Activated naive CD4-positive, alpha-beta T cell (primary cell): ENCODE results near the gene PITPNM2.
"Not testable (repeated sequence)": the region's sequence is repeated elsewhere in the genome, so short reads cannot be mapped to it uniquely, and the experiment has no call there.

ENCODE experiments used
- DNase-seq, 4 experiments: peaks; one replicate each; lab custom pipeline; 2025; lab: John Stamatoyannopoulos, UW

Gene PITPNM2

GRCh38 chr12:123120452-123121166, 30.3 kb downstream of the PITPNM2 start:
- DNase-seq: peak in 2 of 4 experiments; percentile 19 to 36

DNA sequence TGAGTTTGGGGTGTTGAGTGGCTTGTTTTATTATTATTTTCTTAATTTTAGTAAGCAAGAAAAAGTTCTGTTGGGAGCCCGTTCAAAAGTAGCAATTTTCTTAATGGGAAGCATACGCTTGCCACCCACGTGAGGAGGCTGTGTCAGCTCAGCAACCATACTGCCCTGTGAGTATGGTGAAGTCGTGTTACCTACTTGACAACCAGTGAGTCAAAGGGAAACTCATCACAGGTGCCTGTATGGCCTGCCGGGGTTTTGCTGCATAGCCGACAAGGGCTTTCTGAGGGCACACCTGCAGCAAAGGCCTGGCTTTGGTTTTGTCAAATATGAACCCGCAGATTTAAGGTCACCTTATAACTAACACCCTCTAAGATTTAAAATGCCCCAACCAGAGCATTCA, 31.1 kb downstream of the PITPNM2 start:
- DNase-seq: peak in 2 of 4 experiments; percentile 20 to 31

DNA sequence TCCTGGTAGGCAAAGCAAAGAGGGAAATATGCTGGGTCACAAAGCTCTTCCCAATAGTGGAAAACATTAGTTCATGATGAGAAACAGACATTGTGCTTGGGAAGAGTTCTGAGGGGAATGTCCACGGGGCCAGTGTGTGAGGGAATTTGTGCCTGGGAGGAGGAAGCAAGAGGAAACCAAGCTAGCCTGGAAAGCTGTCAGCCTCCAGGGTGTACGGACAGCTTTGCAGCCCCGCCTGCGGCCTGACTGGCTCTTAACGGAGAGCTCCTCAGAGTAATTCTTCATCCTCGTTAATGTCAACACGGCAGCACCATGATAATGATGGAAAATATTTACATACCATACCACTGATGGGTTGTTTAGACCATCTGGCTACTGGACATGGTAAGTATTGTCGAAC, 32.4 kb downstream of the PITPNM2 start:
- DNase-seq: no peak

- DNase-seq: peak in 1 of 4 experiments; percentile 17
These were observed 35.3 kb downstream of the PITPNM2 start for GRCh38 chr12:123115409-123116121.

DNA sequence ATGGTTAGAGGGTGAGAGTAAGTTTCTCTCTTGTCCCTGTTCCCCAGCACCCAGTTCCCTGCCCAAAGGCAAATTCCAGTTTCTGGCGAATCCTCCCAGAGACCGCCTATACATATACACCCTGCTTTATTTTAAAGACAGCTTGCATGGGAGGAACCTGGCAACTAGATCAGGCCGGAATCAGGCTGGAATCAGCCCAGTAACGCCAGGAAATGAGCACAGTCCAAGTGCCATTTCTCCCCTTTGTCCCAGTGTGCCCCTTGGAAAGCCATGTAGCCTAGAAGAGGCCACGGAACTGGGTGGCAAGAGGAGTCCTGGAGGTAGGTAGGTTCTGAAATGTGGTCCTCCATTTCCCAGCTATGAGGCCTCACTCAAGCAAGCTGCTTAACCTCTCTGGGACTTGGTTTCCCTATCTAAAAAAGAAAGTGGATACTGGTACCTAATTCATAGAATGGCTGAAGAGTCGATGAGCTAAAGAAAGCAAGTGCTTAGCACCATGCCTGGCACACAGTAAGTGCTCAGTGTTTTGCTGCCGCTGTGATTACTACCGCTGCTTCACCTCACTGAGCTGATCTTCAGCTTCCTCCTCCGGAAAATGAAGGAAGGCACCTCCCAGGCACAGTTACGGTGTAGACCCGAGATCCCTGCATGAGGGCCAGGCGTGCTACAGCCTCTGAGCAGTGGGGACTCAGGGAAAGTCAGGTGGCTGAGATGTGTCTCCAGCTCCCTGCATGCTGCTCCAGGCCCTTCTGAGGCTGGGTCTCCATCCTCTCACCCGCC, 36.4 kb downstream of the PITPNM2 start:
- DNase-seq: no peak

- no peak for DNase-seq
These were observed 37.9 kb downstream of the PITPNM2 start for GRCh38 chr12:123113026-123113425.

DNA sequence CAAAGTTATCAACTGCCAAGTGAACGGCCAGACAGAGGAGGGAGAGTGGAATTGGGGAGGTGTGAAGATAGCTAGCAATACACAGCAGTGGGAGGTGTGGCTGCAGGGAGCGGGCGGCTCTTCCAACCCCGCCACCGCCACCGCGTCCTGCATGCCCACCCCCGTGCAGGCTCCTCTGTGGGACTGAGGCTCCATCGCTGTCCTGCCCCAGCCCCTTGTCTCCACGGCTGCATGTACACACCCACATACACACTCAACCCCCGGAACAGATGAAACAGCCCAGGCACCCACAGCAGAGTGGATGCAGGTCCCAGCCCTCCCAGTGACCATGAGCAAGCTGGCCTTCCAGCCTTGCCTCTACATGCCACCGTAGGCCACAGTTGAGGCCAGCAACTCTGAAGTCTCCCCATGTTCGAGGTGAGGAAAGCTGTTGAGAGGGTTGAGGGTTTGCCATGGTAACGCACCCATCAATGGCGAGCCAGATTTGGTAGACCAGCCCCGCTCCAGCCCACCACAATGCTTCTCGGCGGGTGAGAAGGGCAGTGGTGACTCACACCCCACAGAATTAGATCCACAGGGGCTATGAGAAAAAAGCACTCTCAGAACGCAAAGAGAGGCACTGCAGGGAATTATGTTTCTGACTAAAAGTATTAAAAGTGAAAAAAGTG, 39.3 kb downstream of the PITPNM2 start:
- DNase-seq: no peak

DNA sequence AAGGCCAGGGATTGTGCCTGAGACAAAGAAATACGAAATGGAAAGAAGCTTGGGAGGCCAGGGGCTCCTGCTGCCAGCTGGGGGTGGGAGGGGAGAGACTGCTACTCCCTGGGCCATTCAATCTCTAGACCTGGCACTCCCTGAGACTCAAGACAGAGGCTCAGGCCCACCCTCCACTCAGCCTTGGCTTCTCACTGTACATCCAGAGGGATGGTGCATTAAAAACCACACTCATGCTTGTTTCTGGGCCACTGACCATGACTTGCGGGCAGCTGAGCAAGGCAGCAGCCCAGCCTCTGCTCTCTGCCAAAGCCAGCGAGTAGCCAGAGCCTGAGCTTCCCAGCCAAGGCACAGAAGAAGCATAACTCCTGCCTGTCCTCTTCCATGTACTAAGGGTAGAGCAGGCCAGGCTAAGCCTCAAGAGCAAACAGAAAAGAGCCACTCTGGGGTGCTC, 41.5 kb downstream of the PITPNM2 start:
- no peak for DNase-seq

GRCh38 chr12:123108682-123109066, 42.2 kb downstream of the PITPNM2 start:
- no peak for DNase-seq

DNA sequence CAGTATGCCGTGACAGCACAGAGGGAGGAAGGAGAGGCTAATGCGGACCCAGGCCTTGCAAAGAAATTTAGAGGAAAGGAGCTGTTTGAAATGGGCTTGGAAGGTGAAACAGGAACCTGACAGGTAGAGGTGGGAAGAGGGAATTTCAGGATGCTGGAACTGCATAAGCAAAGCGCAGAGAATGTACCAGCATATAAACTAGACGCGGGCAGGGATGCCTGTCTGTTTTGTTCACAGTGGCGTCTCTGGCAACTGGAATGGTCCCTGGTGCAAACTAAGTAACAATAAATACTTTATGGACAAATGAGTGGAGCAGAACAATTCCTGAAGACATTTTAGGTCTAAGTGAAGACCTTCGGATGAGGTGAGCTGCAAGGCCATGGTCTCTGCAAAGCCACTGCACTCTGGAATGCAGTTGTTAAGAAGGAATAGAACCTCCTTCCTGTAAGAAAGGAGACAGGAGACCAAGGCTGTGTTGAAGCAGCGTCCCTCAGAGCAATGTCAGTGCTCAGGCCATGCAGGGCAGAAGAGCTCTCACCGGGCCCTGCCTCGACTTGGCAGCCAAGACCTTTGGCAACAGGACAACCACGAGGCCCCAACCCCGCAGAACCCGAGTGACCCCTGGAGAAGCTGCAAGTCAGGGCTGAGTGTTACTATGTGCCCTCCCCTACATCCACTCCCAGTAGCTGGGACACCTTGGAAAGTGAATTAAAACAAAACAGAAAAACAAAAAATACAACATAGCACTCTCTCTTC, 42.8 kb downstream of the PITPNM2 start:
- no peak for DNase-seq

- DNase-seq: peak in 2 of 4 experiments; percentile 32 to 44
These were observed 44.1 kb downstream of the PITPNM2 start for GRCh38 chr12:123106640-123107359.

DNA sequence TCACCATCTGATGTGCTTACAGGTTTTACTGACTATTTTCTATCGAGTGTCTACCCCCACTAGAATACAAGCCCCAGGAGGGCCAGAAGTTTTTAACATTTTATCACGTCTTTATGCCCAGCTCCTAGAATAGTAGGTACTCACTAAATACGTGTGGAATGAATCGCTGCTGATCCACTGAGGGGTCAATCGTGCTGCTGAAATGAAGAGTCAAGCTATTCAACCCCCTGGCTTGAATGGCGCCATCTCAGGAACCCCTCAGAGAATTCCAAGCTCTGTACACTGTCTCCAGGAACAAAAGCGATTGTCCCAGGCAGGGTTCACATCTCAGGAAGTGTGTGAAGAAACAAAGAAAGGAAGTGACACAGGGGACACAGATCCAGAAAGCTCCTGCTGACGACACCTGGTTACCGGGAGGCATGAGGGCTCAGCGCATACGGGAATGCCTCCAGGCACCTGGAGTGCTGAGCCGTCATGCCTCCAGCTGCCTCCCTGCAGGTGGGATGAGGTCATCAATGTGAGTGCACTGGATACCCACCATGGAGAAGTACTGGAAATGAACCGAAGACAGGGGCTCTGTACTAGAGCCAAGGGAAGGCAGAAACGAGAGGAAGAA, 45.6 kb downstream of the PITPNM2 start:
- no peak for DNase-seq

GRCh38 chr12:123104809-123105208, 46.1 kb downstream of the PITPNM2 start:
- DNase-seq: no peak

DNA sequence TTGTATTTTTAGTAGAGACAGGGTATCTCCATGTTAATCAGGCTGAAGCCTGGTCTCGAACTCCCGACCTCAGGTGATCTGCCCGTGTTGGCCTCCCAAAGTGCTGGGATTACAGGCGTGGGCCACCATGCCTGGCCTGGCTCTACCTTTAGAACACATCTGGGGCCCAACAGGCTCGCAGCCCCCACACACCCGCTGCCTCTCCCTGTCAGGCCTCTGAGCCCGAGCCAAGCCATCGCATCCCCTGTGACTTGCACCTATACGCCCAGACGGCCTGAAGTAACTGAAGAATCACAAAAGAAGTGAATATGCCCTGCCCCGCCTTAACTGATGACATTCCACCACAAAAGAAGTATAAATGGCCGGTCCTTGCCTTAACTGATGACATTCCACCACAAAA, 46.8 kb downstream of the PITPNM2 start:
- DNase-seq: not testable (repeated sequence)

DNA sequence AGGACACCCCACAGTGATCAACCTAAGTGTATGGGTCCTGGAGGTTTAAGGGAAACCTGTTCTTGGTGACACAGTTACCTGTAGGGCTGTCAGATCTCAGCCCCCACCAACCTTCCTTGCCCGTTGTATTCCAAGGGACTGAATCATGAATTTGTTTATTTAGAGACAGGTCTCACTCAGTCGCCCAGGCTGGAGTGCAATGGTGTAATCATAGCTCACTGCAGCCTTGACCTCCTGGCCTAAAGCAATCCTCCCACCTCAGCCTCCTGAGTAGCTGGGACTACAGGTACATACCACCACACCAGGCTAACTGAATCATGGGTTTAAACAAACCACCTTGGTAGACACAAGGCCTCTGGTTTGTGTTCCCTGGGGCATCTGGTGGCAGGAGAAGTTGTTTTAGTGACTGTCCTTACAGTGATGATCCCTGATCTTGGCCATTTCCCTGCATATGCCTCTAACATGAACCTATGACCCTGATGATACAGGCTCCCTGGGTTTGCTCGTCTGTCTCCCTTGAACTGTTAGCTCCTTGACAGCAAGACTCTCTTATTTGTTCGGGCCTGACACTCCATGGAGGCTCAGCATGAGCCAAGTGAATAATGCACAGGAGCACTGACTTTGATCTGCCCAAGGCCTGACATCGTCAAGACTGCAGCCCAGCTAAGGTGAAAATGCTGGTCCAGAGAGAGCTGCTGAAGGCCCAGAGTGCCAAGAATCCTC, 47.9 kb downstream of the PITPNM2 start:
- DNase-seq: no peak

GRCh38 chr12:123102366-123102765, 48.5 kb downstream of the PITPNM2 start:
- no peak for DNase-seq

GRCh38 chr12:123101526-123101925, 49.4 kb downstream of the PITPNM2 start:
- no peak for DNase-seq
